ENCODE measurements around the gene ACKR3.

ACKR3 gene

DNA sequence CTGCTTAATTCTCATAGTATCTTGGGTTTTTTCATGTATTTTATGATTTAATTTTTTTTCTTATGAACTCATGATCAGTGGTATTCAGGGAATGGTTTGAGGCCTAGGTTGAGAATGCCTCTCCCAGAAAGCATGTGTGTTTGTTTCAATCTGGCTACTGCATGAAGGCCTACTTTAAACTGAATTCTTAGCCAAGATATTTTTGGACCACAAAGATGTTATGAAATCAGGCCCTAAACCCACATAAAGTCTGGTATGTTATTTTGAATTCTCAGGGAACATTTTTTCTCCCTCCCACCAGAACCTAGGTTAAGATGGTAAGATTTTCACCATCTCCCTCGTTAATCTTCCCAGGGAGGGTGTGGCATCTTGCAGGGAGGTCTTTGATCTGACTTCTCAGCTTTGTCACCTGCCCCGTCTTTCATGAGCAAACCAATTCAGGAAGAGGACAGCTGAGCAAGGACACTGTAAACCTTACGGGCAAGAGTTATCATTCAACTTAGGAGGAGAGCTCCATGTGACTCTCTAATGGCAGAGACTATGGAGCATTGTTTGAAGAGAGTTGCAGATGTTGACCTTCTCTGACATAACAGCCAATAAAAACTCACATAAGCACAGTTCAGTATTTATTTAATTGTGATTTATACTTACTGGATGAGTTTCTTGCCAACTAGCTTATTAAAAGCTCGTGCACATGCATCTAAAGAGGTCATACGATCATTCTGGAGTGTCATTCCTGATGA lies 21.3 kb upstream of the ACKR3 start:
- in situ Hi-C loops (cut with HindIII; ENCODE audit: low sequenced_read_pairs): no loop called here

DNA sequence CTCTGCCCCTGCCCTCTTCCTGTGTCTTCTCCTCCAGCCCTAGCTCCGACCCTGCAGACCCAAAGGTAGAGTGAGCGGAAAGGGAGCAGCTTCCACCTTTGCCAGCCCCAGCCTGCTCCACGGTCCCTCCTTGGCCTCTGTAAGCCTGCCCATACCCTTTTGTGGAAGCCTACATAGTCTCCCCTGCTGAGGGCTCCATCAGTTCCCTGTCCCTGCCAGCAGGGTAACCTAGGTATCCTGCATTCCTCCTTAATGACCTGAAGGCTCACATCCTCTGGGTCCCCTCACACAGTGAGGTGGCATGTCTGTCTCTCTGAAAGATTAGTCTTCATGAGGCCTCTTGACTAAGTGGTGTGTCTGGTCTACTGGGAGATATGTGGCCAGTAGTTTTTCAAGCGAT lies 20.5 kb upstream of the ACKR3 start:
- in situ Hi-C loops (cut with HindIII; ENCODE audit: low sequenced_read_pairs): no loop called here

DNA sequence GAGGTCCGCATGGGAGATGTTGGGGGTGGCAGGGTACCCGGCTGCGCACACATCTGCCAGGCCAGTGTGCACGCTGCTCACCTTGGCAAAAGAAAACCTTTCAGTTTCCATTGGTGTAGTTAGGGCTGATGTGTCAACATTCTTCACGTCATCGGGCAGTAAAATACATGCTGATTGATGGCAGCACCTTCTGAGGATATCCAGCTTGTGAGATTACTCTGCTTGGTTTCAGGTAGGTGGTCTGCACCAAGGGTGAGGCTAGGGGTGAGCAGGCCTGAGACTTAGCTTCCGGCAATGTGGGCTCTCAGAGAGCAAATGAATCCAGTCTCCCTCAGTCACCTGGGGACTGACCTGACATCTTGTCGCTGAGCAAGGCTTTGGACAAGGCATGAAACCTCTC lies 19.3 kb upstream of the ACKR3 start:
- in situ Hi-C loops (cut with HindIII; ENCODE audit: low sequenced_read_pairs): loop anchor here (5.0 kb wide), 1 partner anchor 47 kb away; no protein-coding TSS in a partner anchor

DNA sequence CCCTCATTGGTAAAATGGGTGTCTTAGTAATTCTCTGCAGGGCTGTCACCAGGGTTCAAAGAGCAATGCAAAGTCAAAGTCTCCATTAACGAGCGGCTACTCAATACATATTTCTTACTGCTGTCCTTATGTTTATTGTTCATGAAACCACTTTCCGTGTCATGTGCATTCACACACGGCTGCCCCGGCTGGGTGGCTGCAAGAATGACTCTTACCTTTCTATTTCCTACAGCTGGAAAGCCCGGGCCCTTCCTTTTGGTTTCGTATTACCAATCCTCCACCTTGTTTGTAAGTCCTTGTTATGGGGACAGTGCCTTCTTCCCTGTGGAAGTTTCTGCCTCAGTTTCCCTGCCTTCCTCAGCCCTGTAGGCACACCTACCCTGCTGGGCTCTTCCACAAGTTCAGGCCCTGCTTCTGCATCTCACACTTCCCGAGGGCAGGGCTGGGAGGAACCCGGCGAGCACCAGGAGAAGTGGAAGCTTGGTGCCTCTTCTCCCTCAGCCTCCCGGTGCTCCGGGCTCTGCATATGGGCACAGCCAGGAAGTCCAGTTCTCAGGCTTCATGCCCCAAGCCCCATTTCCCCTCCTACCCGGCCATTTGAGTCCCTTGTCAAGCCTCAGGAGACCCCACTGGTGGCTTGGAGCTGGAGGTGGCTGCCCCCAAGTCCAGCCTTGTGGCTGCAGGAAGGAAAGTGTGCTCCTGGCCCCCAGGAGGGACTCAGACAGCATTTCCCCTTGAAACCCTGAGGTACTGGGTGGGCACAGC lies 18.7 kb upstream of the ACKR3 start:
- in situ Hi-C loops (cut with HindIII; ENCODE audit: low sequenced_read_pairs): loop anchor here (5.0 kb wide), 1 partner anchor 46 kb away; no protein-coding TSS in a partner anchor

DNA sequence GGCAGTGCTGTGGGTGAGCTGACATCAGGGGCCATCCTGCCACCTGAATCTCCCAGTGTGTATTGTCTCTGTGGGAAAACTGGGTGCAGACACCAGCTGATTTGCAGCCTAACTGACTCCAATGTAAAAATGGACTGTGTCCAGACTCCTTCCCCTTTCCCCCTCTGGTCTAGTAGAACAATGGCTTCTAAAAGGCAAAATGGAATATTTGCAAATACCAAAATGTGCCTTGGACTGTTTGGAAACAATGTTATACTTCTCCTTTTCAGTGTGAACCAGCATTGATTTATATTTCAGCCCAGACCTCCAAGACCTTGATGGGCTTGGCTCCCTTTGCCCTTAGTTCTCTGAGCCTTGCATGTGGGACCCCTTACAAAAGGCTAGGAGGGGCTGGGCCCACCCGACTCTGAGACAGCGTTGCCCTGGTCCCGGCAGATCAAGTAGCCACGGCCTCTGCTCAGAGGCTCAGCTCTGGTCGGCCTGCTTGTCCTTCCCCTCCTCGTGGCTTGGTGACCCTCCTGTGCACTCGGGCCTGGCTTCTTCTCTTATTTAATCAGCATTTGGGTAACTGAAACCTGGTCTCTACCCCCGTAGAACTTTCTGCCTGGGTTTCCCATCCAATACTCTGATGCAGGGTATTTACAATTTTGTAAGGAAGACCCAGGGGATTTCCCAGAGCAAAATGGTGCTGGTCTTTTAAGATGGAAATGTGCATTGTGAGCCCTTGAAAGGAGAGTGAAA lies 18.0 kb upstream of the ACKR3 start:
- in situ Hi-C loops (cut with HindIII; ENCODE audit: low sequenced_read_pairs): loop anchor here (5.0 kb wide), 1 partner anchor 46 kb away; no protein-coding TSS in a partner anchor

DNA sequence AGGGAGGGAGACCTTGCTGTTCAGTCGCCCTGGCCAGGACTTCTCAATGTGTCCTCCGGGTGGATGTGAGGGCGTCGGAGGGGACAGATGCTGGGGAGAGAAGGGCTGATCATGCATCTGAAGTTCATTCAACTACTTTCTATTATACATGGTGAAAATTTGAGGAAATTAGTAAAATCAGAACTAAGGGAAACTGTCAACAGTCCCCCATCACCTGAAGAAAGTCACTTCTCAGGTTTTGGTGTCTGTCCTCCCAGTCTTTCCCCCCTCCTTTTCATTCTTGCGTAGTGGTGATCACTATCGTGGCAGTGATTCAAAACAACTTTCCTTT lies 17.4 kb upstream of the ACKR3 start:
- in situ Hi-C loops (cut with HindIII; ENCODE audit: low sequenced_read_pairs): loop anchor here (5.0 kb wide), 1 partner anchor 45 kb away; no protein-coding TSS in a partner anchor

DNA sequence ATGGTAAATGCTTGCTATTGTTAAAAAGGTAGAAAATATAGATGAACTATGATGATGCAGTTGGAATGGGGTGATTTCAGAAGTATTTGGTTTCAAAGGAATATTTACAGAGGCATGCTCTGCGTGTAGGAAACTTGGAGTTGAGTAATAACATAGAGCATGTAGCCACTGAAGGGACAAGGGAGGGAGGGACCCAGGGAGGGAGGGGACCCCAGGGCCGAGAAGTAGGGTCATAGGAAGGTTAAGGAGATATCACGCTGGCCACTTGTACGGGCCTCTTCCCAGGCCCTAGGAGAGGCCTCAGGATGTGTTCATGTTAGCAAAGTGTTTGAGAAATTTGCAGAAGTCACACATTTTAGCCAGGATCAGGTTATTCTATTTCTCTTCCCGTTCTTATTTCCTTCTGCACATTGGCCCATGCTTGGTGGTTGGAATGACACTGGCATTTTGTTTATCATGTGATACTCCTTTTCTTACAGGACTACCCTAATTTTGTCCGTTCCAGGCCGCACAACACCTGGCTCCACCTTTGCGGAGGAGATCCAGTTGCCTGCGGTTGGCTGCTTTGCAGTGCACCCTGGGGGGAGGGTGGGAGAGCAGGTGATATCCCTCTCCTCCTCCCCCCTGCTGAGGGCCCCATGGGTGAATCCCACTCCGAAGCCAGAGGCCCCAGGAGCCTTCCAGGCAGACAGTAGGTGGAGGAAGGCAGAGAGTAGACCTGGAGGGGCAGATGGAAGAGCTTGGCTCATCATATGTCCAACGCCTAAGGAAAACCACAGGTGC lies 16.9 kb upstream of the ACKR3 start:
- in situ Hi-C loops (cut with HindIII; ENCODE audit: low sequenced_read_pairs): loop anchor here (5.0 kb wide), 1 partner anchor 45 kb away; no protein-coding TSS in a partner anchor

DNA sequence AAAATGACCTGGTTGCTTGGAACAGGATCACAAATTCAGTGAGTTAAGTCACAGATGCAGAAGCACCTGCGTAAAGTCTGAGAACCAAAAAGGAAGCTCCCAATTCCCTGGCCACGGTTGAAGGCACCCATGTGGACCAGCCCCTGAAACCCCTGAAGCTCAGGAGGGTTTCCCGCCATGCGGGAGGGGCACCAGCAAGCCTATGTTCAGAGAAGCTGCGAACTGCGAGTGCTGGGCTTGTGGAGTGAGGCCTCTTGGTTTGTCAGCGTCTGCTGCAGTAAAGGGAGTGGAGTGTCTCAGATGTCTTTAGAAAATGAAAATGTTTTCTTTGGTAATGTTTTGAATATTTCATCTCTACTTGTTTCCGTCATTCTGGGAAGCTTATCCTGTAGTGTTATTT lies 16.1 kb upstream of the ACKR3 start:
- in situ Hi-C loops (cut with HindIII; ENCODE audit: low sequenced_read_pairs): loop anchor here (5.0 kb wide), 1 partner anchor 44 kb away; no protein-coding TSS in a partner anchor

DNA sequence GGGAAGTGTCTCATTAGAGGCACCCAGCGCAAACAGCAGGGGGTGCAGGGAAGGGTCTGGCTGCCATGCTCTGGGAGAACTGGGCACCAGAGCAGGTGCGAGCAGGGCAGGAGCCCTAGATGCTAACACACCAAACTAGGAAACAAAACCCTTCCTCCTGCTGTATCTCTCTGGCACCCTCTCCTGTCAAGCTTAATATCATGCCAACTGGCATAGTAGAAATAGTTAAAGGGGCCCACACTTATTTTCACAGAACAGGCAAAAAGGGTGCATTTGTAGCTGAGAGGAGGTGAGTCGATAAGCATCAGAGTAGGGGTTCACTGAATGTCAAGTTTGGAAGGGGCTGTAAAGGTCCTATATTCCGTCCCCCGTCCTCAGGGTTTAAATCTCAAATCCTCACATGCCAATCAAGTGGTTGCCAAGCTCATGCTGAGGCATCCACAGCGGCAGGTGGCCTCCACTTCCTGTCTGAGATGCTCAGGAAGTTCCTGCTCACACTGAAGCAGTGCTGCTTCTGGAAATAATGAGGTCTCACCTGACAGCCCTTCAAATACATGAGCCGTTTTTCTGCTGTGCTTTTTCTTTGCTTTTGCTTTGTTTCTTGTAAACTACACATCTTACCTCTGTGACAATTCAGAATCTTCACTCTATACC lies 14.9 kb upstream of the ACKR3 start:
- in situ Hi-C loops (cut with HindIII; ENCODE audit: low sequenced_read_pairs): loop anchor here (5.0 kb wide), 1 partner anchor 43 kb away; no protein-coding TSS in a partner anchor

DNA sequence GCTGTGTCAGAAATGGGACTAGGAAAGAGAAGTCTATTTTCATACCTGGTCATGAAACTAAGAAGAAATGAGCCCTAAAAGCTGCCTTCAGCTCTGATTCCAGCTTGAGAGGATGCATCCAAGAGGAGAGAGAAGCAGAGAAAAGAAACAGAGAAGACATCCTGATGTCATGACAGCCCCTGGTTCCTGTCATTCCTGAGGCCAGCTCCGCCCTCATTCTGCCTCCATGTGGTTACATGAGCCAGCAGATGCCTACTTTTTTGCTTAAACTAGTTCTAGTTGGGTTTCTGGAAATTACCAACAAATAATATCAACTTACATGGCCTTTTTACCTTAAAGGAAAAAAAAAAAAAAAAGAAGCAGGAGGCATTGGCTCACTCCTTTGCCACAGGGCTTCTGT lies 14.1 kb upstream of the ACKR3 start:
- in situ Hi-C loops (cut with HindIII; ENCODE audit: low sequenced_read_pairs): no loop called here

DNA sequence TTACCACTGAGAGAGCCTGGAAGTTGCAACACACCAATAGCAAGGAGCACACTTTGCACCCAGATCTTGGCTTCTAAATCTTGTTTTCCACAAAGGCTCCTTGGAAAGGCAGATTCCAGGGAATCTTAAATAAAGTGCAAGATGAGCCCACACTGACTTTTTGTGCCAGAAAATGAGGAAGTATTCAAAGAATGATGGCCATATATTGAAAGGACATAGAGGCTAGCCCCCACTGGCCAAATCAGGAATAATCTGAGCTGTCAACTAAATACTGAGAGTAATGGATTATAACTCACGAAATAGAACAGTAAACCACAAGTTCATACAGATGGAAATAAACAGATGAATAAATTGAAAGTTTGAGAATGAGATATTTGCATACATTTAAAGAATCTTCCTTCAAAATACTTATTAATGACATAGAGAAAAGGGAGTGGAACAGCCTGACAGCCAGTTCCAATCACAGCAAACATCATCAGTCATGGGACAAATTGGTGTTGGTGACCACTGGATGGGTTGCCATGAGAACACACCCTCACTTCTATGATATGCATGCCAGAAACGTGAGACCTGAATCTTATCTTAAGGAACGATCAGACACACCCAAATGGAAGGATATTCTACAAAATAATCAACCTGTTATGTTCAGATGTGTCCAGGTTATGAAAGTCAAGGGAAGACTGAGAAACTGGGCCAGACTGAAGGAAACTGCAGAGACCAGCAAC lies 12.2 kb upstream of the ACKR3 start:
- in situ Hi-C loops (cut with HindIII; ENCODE audit: low sequenced_read_pairs): no loop called here

DNA sequence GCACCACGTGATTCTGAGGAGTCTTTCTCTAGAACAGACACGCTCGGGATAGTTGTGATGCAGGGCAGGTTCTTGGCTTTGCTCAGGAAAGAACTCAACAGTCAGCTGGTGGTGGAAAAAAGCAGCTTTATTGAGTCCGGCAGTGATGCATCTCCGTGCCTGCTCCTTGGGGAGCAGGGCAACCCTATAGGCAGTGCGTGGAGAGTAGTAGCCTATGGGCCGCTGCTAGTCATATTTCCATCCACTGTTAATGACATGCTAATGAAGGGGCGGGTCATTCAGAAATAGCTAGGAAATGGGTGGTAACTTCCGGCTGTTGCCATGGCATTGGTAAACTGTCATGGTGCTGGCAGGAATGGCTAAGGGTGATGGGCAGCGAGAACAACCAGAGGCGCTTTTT lies 11.6 kb upstream of the ACKR3 start:
- in situ Hi-C loops (cut with HindIII; ENCODE audit: low sequenced_read_pairs): no loop called here

DNA sequence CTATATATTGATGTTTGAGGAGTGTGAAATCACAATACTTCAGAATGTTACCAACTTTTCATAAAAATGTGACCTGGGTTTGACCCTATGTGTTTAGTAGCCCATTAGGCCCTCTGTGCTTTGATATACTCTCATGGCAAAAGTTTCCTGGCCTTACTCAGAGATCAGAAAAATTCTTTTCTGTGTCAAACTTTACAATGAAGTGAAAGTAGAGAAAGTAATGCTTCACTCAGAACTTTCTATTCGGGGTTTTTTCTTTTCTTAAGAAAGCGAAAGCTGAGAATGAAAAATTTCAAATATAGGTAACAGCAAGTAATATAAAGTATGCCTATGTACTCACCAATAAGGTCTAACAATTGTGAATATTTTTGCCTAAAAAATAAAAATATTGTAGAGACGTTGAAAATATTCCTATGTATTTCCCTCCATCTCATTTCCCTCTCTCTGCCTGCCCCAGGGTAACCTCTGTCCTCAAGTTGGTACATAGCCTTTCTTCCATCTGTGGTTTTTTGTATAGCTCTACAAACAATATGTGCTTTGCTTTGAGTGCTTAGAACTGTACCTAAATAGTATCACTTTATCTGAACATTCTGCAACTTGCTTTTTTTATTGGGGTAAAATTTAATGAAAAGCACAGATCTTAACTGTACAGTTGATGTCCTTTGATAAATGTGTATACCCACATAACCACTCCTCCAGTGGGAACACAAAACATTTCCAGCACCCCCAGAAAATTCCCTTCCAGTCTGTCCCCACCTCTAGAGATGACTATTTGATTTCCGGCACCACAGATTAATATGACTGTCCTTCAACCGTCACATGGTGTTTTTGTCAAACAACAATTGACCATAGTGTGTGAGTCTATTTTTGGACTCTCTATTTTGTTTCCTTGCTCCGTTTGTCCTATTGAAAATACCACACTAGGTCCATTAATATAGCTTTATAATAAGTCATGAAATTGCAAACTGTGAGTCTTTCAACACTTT lies 10.3 kb upstream of the ACKR3 start:
- in situ Hi-C loops (cut with HindIII; ENCODE audit: low sequenced_read_pairs): no loop called here

DNA sequence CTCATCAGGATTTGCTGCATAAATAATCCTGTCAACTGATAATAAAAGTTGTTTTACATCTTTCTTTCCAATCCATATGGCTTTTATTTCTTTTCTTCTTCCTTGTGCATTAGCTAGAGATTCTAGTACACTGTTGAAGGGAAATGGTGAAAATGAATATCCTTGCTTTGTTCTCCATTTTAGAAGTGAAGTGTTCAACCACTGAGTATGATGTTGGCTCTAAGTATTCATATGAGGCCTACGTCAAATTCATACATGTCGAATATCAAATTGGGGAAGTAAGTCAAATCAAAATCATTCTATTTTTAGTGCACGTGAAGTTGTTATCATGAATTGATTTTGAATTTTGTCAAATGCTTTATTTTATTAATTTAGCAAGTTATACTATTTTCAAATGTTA lies 7.8 kb upstream of the ACKR3 start:
- in situ Hi-C loops (cut with HindIII; ENCODE audit: low sequenced_read_pairs): loop anchor here (5.0 kb wide), 1 partner anchor 50 kb away; no protein-coding TSS in a partner anchor

DNA sequence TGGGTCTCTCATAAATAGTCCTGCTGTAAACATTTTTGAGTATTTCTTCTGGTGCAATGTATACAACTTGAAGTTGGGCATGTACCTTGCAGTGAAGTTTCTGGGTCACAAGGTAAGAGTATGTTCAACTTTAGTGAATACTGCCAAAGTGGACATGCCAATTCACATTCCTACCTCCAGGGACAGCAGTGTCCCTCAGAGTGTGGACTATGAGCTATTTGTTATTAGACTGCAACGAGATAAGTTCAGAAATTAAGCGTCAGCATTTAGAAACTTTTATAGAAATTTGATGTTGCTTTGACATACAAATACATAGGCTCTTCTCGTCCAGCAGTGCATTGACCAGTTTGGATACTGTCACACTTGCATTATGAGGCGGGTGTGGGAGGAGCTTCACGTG lies 7.2 kb upstream of the ACKR3 start:
- in situ Hi-C loops (cut with HindIII; ENCODE audit: low sequenced_read_pairs): loop anchor here (5.0 kb wide), 1 partner anchor 50 kb away; no protein-coding TSS in a partner anchor

DNA sequence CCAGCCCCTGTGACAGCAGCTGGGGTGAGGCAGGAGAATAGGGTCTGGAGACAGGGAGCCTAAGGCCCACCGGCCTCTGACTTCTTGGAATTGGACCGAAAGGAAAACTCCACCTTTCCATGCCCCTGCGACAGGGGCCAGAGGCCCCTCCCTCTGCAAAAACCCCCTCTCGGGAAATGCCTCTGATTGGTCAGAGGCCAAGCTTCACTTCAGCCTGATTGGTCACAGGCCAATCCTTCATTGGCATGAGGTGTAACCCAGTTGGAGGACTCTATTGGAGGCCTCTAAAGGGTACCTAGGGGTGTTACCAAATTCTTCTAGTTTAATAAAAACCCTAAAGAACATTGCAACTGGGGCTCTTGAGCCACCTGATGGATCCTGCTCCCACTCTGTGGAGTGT lies 5.7 kb upstream of the ACKR3 start:
- in situ Hi-C loops (cut with HindIII; ENCODE audit: low sequenced_read_pairs): loop anchor here (5.0 kb wide), 1 partner anchor 52 kb away; no protein-coding TSS in a partner anchor

DNA sequence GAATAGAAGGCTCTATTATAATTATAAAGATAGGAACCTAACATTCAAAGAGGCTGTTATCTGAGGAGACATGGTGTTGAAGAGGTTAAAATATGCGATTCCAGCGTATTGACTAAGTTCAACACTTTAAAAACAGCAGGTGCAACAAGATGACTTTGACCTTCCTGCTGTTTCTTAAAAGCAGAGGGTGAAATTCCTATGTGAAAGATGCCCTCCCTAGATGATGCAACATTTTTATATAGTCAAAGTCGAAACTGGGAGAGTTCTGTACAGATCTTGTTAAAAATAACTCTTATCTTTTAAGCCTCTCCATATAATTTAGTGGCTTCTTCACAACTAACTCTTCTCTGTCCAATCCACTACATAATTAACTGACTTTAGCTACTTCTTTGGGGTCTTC lies 4.4 kb upstream of the ACKR3 start:
- in situ Hi-C loops (cut with HindIII; ENCODE audit: low sequenced_read_pairs): no loop called here

DNA sequence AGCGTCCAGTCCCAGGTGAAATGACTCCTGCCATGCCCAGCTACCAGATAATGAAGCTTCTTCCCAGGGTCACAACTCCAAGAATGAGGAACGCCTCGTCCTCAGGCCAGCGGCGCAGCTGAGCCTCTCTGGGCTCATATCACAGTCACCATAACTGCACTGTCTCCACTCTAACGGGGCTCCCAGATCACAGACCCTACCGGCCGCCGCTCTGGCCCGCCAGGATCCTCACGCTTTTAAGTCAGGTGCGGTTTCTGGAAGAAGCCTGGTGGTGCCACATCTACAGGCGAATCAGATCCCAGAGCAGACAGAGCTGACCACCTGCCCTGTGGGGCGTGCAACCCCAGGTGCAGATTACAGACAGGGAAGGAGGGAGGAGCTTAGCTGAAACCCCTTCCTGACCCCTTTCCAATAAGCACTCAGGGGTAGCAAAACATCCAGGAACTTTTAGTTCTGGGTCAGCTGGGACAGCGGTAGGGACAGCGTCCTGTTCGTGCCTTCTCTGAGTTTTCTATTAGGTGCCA lies 3.7 kb upstream of the ACKR3 start:
- in situ Hi-C loops (cut with HindIII; ENCODE audit: low sequenced_read_pairs): no loop called here

Measured in endothelial cell of hepatic sinusoid (primary cell).